Large intestine (tissue), 3 donors: ENCODE results near the gene FBP1. TPM values are rescaled to one million over a fixed set of nuclear protein-coding genes. Genes with fewer than 3 reads are reported as not detected.

Source experiments
- DNase-seq, 2 donors: peaks; one replicate each; pipeline versions ENCODE4 v3.0.0 to v3.0.0-alpha.2; 2013
- H3K27ac ChIP-seq: one replicate; pipeline ENCODE4 v1.5.1; 2013; ENCODE audit warnings: low read length
- H3K27me3 ChIP-seq: 2 replicates; pipeline ENCODE4 v1.6.1; 2013; ENCODE audit warnings: low read length; ENCODE audit not compliant: control insufficient read depth, insufficient read depth
- H3K36me3 ChIP-seq: 2 replicates; pipeline ENCODE4 v1.6.1; 2013; ENCODE audit warnings: low read length; ENCODE audit not compliant: control insufficient read depth, insufficient read depth
- H3K4me1 ChIP-seq: one replicate; pipeline ENCODE4 v1.6.1; 2013; ENCODE audit warnings: low read length; ENCODE audit not compliant: control insufficient read depth, insufficient read depth
- H3K4me3 ChIP-seq: one replicate; pipeline ENCODE4 v1.5.1; 2013; ENCODE audit warnings: low read length
- H3K9me3 ChIP-seq: one replicate; pipeline ENCODE4 v1.6.1; 2013; ENCODE audit warnings: mild to moderate bottlenecking, low read depth, low read length, moderate library complexity; ENCODE audit not compliant: control insufficient read depth
- WGBS: methylation state at CpG from one replicate; pipeline ENCODE4 v1.1.5; 2013; ENCODE audit warnings: low lambda C conversion rate; ENCODE audit not compliant: insufficient coverage; 5-methylcytosine and 5-hydroxymethylcytosine counted together
- polyA plus RNA-seq: library from polyadenylated mRNA; unstranded; fragments of 120-200 nt; gene quantifications from one replicate; pipeline ENCODE4 v1.2.1, GENCODE V29; 2013

Gene FBP1
- polyA plus RNA-seq, 1 donor: 259 TPM

- WGBS: no CpG with 5 or more reads among the region's 9 CpGs
- Histone ChIP-seq H3K4me1 (peaks cover 2% of the 10 kb centered on the region), H3K9me3 (no peaks in the 10 kb centered on the region), H3K27me3 (no peaks in the 10 kb centered on the region), H3K4me3 (no peak overlapping the region), H3K27ac (no peak overlapping the region), H3K36me3 (peaks cover 28% of the 10 kb centered on the region)
- DNase-seq: peak in 1 of 2 donors; percentile 47
These were observed 16.1 kb downstream of the FBP1 start for GRCh38 chr9:94623253-94623652.

GRCh38 chr9:94622087-94622800 is 17.1 kb downstream of the FBP1 start:
- Histone ChIP-seq H3K4me3 (no peak overlapping the region), H3K27ac (no peak overlapping the region), H3K9me3 (no peaks in the 10 kb centered on the region), H3K36me3 (peaks cover 27% of the 10 kb centered on the region), H3K27me3 (no peaks in the 10 kb centered on the region), H3K4me1 (no peaks in the 10 kb centered on the region)
- no peak for DNase-seq
- no CpG with 5 or more reads among the region's 19 CpGs for WGBS

- DNase-seq: no peak
- H3K9me3 ChIP-seq: peaks cover 3% of the 10 kb centered on the region
- no peak overlapping the region for H3K27ac ChIP-seq
- no peaks in the 10 kb centered on the region for H3K4me1 ChIP-seq
- H3K4me3 ChIP-seq: no peak overlapping the region
- WGBS: no CpG with 5 or more reads among the region's 4 CpGs
- H3K27me3 ChIP-seq: no peaks in the 10 kb centered on the region
- peaks cover 42% of the 10 kb centered on the region for H3K36me3 ChIP-seq
These were observed 20.3 kb downstream of the FBP1 start for GRCh38 chr9:94619026-94619425.

GRCh38 chr9:94613003-94613402 is 26.3 kb downstream of the FBP1 start:
- Histone ChIP-seq H3K27ac (no peak overlapping the region), H3K9me3 (peaks cover 3% of the 10 kb centered on the region), H3K4me1 (peaks cover 23% of the 10 kb centered on the region), H3K4me3 (no peak overlapping the region), H3K27me3 (no peaks in the 10 kb centered on the region), H3K36me3 (peaks cover 40% of the 10 kb centered on the region)
- DNase-seq: no peak
- WGBS: no CpG with 5 or more reads among the region's 3 CpGs

GRCh38 chr9:94612071-94612470 is 27.2 kb downstream of the FBP1 start:
- H3K9me3 ChIP-seq: peaks cover 3% of the 10 kb centered on the region
- no peak overlapping the region for H3K4me3 ChIP-seq
- WGBS: 73% methylated on average over 3 of the region's 7 CpGs
- peaks cover 35% of the 10 kb centered on the region for H3K36me3 ChIP-seq
- H3K27ac ChIP-seq: peak overlapping the region; percentile 24
- peak in 1 of 2 donors; percentile 59 for DNase-seq
- H3K4me1 ChIP-seq: peaks cover 32% of the 10 kb centered on the region
- H3K27me3 ChIP-seq: no peaks in the 10 kb centered on the region

- Histone ChIP-seq H3K4me3 (no peak overlapping the region), H3K4me1 (peaks cover 36% of the 10 kb centered on the region), H3K9me3 (peaks cover under 1% of the 10 kb centered on the region), H3K36me3 (peaks cover 31% of the 10 kb centered on the region), H3K27me3 (no peaks in the 10 kb centered on the region), H3K27ac (peak overlapping the region; percentile 24)
- 33% methylated on average over 1 of the region's 3 CpGs for WGBS
- DNase-seq: no peak
These were observed 27.7 kb downstream of the FBP1 start for GRCh38 chr9:94611638-94612068.

- Histone ChIP-seq H3K27ac (no peak overlapping the region), H3K36me3 (peaks cover 29% of the 10 kb centered on the region), H3K9me3 (no peaks in the 10 kb centered on the region), H3K27me3 (no peaks in the 10 kb centered on the region), H3K4me3 (no peak overlapping the region), H3K4me1 (peaks cover 50% of the 10 kb centered on the region)
- no peak for DNase-seq
- WGBS: no CpG with 5 or more reads among the region's 6 CpGs
These were observed 29.1 kb downstream of the FBP1 start for GRCh38 chr9:94610181-94610606.

GRCh38 chr9:94607423-94607691 is 32.0 kb downstream of the FBP1 start:
- peak in 1 of 2 donors; percentile 51 for DNase-seq
- Histone ChIP-seq H3K4me3 (no peak overlapping the region), H3K4me1 (peaks cover 72% of the 10 kb centered on the region), H3K36me3 (peaks cover 33% of the 10 kb centered on the region), H3K27ac (peak overlapping the region; percentile 91), H3K27me3 (no peaks in the 10 kb centered on the region), H3K9me3 (no peaks in the 10 kb centered on the region)
- WGBS: no CpG with 5 or more reads among the region's 8 CpGs

GRCh38 chr9:94606646-94607422 is 32.5 kb downstream of the FBP1 start:
- Histone ChIP-seq H3K36me3 (peaks cover 32% of the 10 kb centered on the region), H3K27ac (peak overlapping the region; percentile 91), H3K4me1 (peaks cover 69% of the 10 kb centered on the region), H3K27me3 (no peaks in the 10 kb centered on the region), H3K9me3 (no peaks in the 10 kb centered on the region), H3K4me3 (no peak overlapping the region)
- WGBS: no CpG with 5 or more reads among the region's 24 CpGs
- peak; percentile 60 to 77 for DNase-seq

- H3K27ac ChIP-seq: peak overlapping the region; percentile 52
- H3K4me3 ChIP-seq: no peak overlapping the region
- H3K4me1 ChIP-seq: peaks cover 64% of the 10 kb centered on the region
- no peaks in the 10 kb centered on the region for H3K9me3 ChIP-seq
- DNase-seq: peak; percentile 89 to 91
- H3K27me3 ChIP-seq: no peaks in the 10 kb centered on the region
- WGBS: 0% methylated on average over 2 of the region's 21 CpGs
- H3K36me3 ChIP-seq: peaks cover 17% of the 10 kb centered on the region
These were observed 35.8 kb downstream of the FBP1 start for GRCh38 chr9:94603259-94604160.
